Body of pancreas (tissue), 4 donors: ENCODE data around the gene C3orf33. TPM values are rescaled to one million over a fixed set of nuclear protein-coding genes. Genes with fewer than 3 reads are reported as not detected.

Experiments used
- ATAC-seq: fragments of 150-250 bp; one replicate; pipeline ENCODE4 v1.9.1; 2016
- DNase-seq, 4 donors: peaks; one replicate each; pipeline ENCODE4 v3.0.0-alpha.2; 2019
- H3K27ac ChIP-seq, 4 donors: fragments of 200-600 bp; sonication (generic); 1 replicate in 3 of 4; 2 replicates in 1 of 4; pipeline versions ENCODE4 v1.5.1 to v1.6.1; 2016 to 2019; ENCODE audit warnings: mild to moderate bottlenecking in 1 of 4, mixed read lengths in 1 of 4, moderate library complexity in 1 of 4
- H3K27me3 ChIP-seq, 2 donors: fragments of 200-600 bp; sonication (generic); one replicate each; pipeline ENCODE4 v1.6.0; 2016; ENCODE audit warnings: mild to moderate bottlenecking in 1 of 2
- H3K36me3 ChIP-seq, 2 donors: fragments of 200-600 bp; sonication (generic); replicated peaks in 1 of 2; 2 replicates each; pipeline ENCODE4 v1.5.1; 2016; ENCODE audit warnings: low read depth in 2 of 2; ENCODE audit not compliant: insufficient read depth in 1 of 2
- H3K4me1 ChIP-seq: fragments of 200-600 bp; sonication (generic); one replicate; pipeline ENCODE4 v1.6.0; 2016
- H3K4me3 ChIP-seq, 2 donors: fragments of 200-600 bp; sonication (generic); 1 replicate in 1 of 2; 2 replicates in 1 of 2; pipeline ENCODE4 v1.5.1; 2016 to 2019
- H3K9me3 ChIP-seq, 3 donors: fragments of 200-600 bp; sonication (generic); 1 replicate in 2 of 3; 2 replicates in 1 of 3; pipeline ENCODE4 v1.5.1; 2016
- CTCF ChIP-seq, 7 experiments: fragments of 450-650 bp in 4 of 7; fragments of 200-600 bp in 3 of 7; sonication (generic) in 3 of 7; IDR thresholded peaks; one replicate each; pipeline ENCODE4 v1.5.1; 2016 to 2019; ENCODE audit warnings: antibody characterized with exemption in 7 of 7
- POLR2A ChIP-seq, 3 donors: fragments of 450-650 bp; IDR thresholded peaks; one replicate each; pipeline ENCODE4 v1.6.1; 2016; ENCODE audit warnings: antibody characterized with exemption in 3 of 3, mild to moderate bottlenecking in 2 of 3
- WGBS, 2 donors: methylation state at CpG; one replicate each; pipeline ENCODE4 v1.1.5; 2017; 5-methylcytosine and 5-hydroxymethylcytosine counted together
- intact Hi-C: fragments of 100-400 bp; cut with DNase I; formaldehyde crosslinking; loops from one replicate; pipeline ENCODE4 v1.15.1; 2023
- total RNA-seq, 2 donors: library from RNA; depleted of rRNA; stranded (reverse); fragments of >200 nt; gene quantifications; one replicate each; pipeline ENCODE4 v1.1.0, GENCODE V29; 2016

C3orf33 gene
- total RNA-seq, 2 donors from 2014 or later: 4.9 to 14.8 TPM

- no peak for ATAC-seq
- intact Hi-C loops: no loop called here
- H3K36me3 ChIP-seq: peaks cover 1 to 5% of the 10 kb centered on the region in 2 donors
- no peak for DNase-seq
- no peak overlapping the region for H3K4me3 ChIP-seq
- no peak for TF ChIP-seq CTCF (IDR thresholded peaks at IDR 0.05)
- no peak for TF ChIP-seq POLR2A (IDR thresholded peaks at IDR 0.05)
- peaks cover 0 to 5% (median 0%) of the 10 kb centered on the region in 3 donors for H3K9me3 ChIP-seq
- H3K27ac ChIP-seq: no peak overlapping the region
- 95 to 96% methylated on average over 1 of the region's 1 CpG for WGBS, 2 donors
- H3K27me3 ChIP-seq: no peaks in the 10 kb centered on the region
- H3K4me1 ChIP-seq: no peaks in the 10 kb centered on the region
Observed at GRCh38 chr3:155782390-155782953, 23.6 kb downstream of the C3orf33 start.

DNA sequence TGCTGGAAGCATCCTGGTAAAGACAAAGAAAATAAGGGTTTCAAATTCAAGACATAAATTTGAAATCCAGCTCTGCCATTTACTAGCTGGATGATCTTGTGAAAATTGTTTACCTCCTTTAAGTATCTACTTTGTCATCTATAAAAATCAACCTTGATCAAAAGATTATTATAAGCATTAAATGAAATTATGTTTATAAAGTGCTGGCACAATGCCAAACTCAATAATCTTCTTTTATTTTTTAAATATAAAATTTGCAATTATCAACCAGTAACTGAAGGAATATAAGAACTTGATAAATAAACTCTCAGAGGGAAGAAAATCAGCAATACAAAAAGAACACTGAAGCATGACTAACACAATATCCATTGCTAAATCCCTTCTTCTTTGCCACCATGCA is 25.8 kb downstream of the C3orf33 start:
- ATAC-seq (no peak), DNase-seq (no peak)
- Histone ChIP-seq H3K4me1 (no peaks in the 10 kb centered on the region), H3K36me3 (peaks cover 3 to 5% of the 10 kb centered on the region in 2 donors), H3K4me3 (no peak overlapping the region), H3K9me3 (peaks cover 0 to 5% (median 0%) of the 10 kb centered on the region in 3 donors), H3K27me3 (no peaks in the 10 kb centered on the region), H3K27ac (no peak overlapping the region)
- TF ChIP-seq CTCF (IDR thresholded peaks at IDR 0.05): no peak
- intact Hi-C loops: no loop called here

DNA sequence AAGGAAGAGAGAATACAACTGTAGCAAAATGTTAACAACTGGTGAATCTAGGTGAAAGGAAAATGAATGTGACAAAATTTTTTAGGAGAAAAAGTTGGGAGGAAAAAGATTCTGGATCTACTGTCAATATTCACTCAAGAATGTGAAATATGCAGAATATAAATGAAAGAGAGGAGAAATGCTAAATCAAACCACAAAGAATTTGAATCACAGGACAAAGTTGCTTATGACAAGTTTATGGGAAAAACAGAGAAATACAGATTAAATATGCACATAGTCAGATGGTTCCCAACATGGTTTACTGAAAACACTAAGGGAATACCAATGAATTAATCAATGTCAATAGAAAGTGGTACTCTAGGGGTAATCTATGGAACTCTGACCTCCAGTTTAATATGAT is 27.6 kb downstream of the C3orf33 start:
- DNase-seq: no peak
- TF ChIP-seq POLR2A (IDR thresholded peaks at IDR 0.05) (no peak), CTCF (IDR thresholded peaks at IDR 0.05) (no peak)
- no peak for ATAC-seq

GRCh38 chr3:155772801-155773200 is 33.3 kb downstream of the C3orf33 start:
- peaks cover 0 to 5% of the 10 kb centered on the region in 2 donors for H3K36me3 ChIP-seq
- no peak for TF ChIP-seq POLR2A (IDR thresholded peaks at IDR 0.05)
- TF ChIP-seq CTCF (IDR thresholded peaks at IDR 0.05): no peak
- H3K27ac ChIP-seq: no peak overlapping the region
- H3K9me3 ChIP-seq: peaks cover 0 to 3% (median 0%) of the 10 kb centered on the region in 3 donors
- no peaks in the 10 kb centered on the region for H3K27me3 ChIP-seq
- ATAC-seq (no peak), DNase-seq (no peak)
- intact Hi-C loops: no loop called here
- 89 to 95% methylated on average over 1 of the region's 1 CpG for WGBS, 2 donors
- no peaks in the 10 kb centered on the region for H3K4me1 ChIP-seq
- H3K4me3 ChIP-seq: no peak overlapping the region

More for the DNA sequence above, 27.6 kb downstream of the C3orf33 start:
- Histone ChIP-seq H3K9me3 (peaks cover 0 to 5% (median 0%) of the 10 kb centered on the region in 3 donors), H3K4me3 (no peak overlapping the region), H3K27ac (no peak overlapping the region), H3K36me3 (peaks cover 5 to 7% of the 10 kb centered on the region in 2 donors), H3K4me1 (no peaks in the 10 kb centered on the region), H3K27me3 (no peaks in the 10 kb centered on the region)
- intact Hi-C loops: no loop called here

- WGBS, 2 donors: 91 to 100% methylated on average over 6 of the region's 6 CpGs
- no peak overlapping the region for H3K4me3 ChIP-seq
- H3K9me3 ChIP-seq: peaks cover 0 to 3% (median 0%) of the 10 kb centered on the region in 3 donors
- intact Hi-C loops: no loop called here
- ATAC-seq: no peak
- no peak for DNase-seq
- H3K27me3 ChIP-seq: no peaks in the 10 kb centered on the region
- peaks cover 0 to 7% of the 10 kb centered on the region in 2 donors for H3K36me3 ChIP-seq
- TF ChIP-seq CTCF (IDR thresholded peaks at IDR 0.05) (no peak), POLR2A (IDR thresholded peaks at IDR 0.05) (no peak)
- no peaks in the 10 kb centered on the region for H3K4me1 ChIP-seq
- no peak overlapping the region for H3K27ac ChIP-seq
Observed at GRCh38 chr3:155771126-155771525, 35.0 kb downstream of the C3orf33 start.
